GM21717 (cell line): ENCODE data around the gene DRC7.

Experiments
- ATAC-seq: cut with Tn5 transposase; IDR thresholded peaks from one replicate; pipeline ENCODE4 v1.9.1; 2021; ENCODE audit warnings: mild to moderate bottlenecking, moderate library complexity; ENCODE audit not compliant: unreplicated experiment

Gene DRC7

DNA sequence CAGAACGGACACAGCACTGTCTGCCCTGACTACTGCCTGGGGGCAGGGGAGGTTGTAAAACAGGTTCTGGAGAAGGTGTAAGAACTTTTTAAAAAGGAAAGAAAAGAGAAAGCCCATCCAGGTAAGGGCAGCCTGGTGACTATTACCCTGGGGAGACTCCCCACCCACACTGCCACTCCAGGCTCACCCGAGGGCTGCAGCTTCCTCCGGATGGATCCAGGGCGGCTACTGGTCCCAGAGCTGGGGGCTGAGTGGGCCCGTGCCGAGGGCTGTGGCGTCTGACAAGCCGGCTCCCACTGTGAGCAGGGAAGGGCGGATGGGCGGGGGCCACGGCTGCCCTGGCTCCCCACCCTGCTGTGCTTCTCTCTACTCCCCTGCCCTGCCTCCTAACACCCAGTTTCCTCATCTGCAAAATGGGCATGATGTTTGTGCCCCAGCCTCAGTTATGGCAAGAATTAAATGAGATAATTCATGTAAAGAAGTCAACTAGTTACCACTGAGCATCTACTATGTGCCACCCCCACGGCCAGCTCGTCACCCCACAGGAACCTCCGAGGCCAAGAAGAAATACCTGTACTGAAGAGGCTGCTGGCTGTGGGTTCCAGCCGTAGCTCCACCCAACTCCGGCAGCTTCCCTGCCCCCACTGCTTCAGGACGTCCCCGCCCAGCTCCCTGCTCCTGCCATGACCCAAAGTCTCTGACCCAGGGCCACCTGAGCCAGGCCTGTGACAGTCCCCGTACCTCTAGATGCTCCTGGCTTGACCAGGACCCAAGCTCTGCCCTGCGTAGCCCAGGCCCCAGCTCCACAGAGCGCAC, 65.1 kb downstream of the DRC7 start:
- ATAC-seq = no peak

DNA sequence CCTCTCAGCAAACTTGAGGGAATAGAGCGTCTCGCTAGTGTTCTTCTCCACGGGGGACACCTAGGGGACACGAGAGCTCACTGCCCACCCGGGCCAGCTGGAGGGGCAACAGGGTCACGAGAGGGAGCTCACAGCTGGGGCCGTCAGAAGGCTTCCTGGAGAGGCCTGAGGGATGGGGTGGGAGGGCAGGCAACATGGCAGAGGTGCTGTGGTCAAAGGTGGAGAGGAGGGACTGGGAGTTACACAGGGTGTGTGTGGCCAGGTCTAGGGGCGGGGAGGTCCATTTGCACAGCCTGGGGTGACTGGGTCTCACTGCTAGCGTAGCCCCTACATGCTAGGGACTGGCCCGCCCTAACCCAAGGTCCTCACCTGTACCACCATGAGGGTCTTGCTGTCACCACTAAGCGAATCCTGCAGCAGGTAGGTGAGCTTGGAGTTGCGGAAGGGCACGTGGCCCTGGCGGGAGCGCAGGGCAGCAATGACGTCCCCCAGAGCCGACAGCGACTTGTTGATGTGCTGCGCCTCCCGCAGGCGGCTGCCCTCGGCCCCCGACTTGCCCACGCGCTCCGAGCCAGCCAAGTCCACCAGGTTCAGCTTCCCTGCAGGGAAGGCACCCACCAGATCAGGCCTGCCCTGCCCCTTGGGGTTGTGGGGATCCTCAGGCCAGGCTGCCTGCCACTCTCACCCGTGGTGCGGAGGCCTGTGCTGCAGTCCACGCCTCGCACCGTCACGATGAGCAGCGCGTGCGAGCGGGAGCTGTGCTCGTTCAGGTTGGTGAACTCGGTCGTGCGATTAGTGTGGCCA, 66.0 kb downstream of the DRC7 start:
- no peak for ATAC-seq

DNA sequence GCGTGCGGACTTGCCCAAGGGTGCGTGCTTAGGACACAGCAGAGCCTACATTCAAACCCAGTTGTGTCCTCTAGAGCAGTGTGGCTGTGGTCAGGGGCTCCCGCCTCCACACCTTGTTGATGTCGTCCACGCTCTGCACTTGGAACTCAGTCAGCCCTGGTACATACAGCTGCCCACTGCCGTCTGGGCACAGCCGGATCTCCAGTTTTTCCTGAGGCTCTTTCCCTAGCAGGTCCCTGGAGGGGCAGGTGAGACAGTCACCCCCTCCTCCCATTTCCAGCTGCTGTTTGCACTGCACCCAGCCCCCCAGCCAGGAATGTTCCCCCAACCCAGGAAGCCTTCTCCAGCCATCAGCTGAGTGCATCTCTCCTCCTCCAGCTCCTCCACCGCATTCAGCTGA, 66.7 kb downstream of the DRC7 start:
- ATAC-seq = no peak

DNA sequence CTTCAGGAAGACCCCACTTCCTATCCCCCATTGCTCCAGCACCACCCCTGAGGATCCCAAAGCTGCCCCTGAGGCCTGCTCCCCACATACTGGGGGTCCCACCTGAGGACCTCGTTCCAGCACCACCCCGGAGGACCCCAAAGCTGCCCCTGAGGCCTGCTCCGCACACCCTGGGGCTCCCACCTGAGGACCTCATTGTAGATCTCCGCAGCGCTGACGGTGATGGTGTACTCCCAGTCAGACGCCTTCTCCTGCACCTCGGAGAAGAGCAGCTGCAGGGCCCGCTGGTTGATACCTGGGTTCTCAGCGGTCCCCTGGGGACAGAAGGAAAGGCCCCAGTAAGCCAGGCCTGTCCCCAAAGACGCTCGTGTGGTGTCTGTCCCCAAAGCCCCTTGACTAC, 67.4 kb downstream of the DRC7 start:
- no peak for ATAC-seq

DNA sequence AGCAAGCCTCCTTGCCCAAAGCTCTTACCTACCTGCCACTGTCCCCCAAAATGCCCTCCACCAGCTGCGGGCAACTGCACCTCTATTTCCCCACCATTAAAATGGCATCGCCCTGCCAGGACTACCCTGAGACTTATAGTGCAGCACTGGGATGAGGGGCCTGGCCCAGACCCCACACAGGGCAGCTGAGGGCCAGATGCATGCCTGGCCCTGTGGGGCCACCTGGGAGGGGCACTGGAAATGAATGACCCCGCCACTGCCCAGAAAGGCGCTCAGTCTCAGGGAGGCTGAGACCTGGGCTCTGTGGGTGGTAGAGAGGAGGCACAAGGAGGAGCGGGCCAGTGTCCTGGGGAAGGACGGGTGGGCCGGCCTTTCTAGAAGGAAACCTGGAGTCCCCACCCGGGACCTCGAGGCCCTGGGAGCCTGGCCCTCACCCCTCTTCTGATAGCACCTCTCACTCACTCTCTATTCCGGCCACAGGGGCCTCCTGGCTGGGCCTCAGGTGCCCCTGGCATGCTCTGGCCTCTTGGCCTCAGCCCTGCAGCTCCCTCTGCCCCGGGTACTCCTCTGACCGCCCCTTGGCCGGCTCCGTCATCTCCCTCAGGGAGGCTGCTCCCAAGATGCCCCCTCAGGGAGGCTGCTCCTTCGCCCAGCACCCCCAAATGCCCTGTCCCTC, 67.9 kb downstream of the DRC7 start:
- ATAC-seq = no peak

DNA sequence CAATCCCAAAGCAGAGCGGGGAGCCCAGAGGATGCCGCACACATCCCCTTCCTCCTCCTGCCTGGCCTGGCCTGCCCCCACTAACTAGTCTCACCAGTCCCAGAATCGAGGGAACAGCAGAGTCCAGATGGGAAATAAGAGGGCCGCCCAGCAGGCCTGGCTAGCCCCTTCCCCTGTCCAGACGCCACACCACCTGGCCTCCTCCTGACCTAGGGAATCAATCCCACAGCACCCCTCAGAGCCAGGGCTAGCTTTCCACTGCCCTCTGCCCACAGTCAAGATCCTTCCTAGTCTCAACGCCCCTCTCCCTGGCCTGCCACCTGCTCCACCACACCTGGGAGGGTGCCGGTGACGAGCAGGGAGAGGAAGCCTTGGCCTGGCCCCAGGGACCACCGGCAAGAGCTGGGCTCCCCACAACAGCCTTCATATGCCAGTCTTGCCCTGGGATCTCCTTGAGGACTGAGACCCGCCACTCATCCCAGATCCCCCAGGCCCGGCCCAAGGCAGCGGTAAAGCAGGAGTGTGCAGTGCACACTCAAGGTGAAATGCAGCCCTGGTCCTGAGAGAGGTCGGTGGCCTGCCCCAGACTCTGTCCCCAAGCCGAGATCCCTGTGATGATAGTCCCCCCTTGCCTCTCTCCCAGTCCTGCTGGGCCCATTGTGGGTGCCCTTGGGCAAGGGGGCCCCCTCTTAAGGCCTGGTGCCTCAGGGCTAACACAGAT, 68.8 kb downstream of the DRC7 start:
- no peak for ATAC-seq

DNA sequence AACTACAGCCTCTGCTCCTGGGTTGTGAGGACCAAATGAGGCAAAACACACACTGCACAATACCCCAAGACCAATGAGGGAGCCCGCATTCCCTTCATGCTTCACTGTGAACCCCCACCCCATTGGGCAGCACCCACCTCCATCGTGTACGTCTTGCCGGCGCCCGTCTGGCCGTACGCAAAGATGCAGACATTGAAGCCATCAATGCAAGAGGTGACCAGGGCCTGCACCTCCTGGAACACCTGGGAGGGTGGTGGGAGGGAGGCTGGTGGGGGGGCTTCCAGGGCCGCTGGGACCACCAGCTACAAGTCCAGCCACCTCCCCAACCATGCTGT, 69.4 kb downstream of the DRC7 start:
- no peak for ATAC-seq

DNA sequence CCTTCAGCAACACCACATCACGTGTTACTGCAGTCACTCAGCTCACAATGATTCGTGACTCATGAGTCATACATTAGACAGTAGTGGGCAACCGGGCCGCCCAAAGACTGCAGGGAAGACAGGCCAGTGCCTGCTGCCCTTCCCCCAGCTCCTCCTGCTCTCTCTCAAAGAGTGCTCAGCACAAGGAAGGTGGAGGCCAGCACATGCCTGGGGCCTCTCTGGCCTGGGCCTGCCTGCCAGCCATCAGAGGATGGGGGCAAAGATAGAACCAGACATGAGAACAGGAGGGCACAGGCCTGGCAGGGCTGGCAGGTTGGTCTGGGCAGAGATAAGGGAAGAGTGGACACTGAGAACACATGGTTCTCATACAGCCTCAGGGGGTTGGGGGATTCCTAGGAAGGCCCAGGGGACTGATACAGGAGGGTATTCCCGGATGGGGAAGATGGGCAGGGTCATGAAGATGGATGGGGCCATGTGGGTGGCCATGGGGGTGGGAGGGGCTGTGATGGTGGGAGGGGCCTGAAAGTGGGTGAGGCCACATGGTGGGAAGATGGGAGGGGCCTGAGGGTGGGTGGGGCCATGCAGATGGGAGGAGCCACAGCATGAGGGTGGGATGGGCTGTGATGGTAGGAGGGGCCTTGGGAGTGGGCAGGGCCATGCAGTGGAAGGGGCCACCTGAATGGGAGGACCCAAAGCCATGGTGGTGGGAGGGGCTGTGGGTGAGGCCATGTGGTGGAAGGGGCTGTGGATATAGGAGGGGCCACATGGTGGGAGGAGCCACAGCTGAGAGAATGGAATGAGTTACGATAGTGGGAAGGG, 69.9 kb downstream of the DRC7 start:
- ATAC-seq = no peak

DNA sequence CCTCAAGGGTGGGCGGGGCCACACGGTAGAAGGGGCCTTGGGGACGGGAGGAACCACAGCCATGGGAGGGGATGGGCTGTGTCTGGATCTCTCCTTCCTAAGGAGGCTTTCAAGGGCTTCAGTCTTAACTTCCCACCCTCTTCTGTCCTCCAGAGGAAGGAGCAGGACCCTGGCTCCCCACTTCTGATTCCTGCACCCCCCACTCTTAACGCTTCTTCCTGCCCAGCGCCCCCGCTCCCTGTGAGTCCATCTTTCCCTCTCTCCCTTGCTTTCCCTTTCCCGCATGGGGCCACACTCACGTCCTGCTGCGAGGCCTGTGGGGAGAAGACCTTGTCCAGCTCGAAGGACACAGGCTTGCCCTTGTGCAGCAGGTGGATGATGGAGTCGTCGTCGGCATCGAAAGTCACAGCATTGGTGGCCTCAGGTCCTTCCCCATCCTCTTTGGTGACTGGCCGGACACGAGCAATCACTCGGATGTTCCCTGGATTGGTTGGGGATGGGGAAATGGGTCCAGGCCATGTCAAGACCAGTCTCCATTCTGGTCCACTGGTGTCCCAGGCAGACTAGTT, 70.6 kb downstream of the DRC7 start:
- no peak for ATAC-seq

DNA sequence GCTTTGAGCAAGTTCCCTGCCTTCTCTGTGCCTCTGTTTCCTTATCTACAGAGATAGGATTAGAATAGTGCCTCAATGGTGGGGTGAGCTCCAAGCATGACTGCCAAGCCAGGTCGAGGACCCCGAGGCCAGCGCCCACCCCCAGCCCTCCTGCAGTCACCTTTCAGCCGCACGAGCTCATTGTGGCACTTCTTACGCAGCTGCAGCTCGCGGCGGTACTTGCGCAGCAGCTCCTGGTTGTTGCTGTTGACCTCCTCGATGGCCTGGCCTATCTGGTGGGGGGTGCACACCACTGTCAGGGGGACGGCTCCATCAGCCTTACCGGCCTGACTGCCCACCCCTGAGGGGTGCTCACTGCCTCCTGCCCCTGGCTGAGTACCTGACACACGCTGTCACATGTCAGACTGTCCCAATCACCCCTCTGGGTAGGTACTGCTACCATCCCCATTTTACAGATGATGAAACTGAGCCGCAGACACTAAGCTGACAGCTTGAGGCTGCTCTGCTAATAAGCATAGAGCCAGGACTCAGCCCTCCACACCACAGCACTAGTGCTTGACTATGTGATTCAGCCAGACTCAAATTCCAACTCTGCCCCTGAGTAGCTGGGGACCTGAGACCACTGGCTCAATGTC, 72.2 kb downstream of the DRC7 start:
- ATAC-seq = no peak

DNA sequence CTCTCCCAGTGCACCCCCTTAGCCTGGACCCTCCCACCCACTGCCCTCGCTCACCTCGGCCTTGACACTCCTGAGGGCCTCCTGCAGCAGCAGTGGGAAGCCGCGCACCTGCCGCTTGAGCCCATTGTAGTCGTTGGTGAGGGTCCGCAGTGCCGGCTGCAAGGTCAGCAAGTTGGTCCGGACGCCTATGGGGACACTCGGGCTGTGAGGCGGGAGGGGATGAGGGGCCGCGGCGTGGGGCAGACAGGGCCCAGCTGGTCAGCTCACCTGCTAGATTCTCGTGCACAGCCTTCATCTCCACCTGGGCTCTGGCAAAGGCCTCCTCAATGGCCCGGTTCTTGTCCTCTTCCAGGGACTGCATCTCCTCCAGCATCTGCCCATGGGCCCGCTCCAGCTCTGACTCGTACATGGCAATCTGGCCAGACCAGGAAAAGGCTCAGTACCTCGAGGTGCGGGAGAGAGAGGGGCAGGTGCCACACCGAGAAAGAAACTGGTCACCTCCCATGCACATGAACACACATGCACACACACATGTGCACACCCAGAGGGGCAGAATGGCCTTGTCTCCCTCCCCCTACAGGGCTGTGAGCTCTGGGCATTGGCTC, 75.0 kb downstream of the DRC7 start:
- no peak for ATAC-seq

DNA sequence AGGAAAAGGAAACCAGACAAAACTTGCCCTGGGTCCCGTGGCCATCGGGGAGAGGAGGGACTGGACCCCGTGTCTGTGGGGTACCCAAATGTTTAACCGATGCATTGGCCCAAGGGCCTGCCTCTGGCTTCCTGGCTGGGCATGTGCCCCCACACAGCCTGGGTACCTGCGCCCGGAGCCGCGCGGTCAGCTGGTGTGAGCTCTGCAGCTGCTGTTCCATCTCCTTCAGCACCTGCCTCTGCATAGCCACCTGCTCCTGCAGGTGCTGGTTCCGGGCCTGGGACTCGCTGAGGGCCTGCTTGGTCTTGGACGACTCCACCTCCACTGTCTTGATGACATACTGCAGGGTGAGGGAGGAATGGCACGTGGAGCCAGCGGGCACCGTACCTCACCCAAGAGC, 75.8 kb downstream of the DRC7 start:
- ATAC-seq = no peak

DNA sequence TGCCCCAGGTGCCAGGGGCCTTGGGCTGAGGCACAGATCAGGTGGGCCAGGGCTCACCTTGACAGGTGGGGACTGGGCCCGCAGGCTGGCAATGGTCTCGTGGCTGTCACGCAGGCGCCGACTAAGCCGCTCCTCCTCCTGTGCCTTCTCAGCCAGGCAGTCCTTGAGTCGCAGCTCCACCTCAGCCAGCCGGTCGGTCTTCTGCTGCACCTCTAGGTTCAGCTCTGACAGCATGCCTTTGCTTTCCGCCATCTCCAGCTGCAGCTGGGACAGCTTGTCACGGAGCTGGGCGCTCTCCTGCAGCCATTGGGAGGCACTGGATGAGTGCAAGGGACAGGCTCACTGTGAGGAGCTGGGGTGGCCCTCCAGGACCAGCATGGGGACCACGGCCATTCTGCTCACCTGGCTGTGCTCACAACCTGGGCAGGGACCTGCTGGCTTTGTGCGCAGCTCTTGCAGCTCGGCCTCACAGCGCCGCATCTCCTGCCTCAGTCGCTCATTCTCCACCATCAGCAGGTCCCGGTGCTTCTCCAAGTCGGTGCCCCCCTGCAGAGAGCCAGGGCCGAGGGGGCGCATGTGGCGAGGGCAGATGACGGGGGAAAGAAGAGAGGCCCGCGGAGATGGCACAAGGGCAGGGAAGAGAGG, 76.7 kb downstream of the DRC7 start:
- ATAC-seq = no peak

DNA sequence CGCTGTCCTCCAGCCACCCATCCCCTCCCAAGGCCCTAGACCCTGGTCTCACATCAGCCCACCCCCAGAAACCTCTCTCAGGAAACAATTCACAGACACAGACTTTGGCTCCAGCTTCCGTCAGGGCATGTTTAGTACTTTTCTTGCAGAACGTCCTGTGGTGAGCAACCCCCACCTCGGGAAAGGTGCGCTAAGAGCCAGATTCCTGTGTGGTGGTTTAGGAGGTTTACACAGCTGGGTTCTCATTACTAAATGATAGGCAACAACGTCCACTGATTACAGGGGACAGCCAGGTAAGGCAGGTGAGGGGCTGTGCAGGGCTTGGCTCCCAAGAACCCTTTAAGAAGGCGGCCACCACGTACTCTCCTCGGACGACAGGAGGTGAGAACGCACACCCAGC, 78.4 kb downstream of the DRC7 start:
- ATAC-seq = no peak

DNA sequence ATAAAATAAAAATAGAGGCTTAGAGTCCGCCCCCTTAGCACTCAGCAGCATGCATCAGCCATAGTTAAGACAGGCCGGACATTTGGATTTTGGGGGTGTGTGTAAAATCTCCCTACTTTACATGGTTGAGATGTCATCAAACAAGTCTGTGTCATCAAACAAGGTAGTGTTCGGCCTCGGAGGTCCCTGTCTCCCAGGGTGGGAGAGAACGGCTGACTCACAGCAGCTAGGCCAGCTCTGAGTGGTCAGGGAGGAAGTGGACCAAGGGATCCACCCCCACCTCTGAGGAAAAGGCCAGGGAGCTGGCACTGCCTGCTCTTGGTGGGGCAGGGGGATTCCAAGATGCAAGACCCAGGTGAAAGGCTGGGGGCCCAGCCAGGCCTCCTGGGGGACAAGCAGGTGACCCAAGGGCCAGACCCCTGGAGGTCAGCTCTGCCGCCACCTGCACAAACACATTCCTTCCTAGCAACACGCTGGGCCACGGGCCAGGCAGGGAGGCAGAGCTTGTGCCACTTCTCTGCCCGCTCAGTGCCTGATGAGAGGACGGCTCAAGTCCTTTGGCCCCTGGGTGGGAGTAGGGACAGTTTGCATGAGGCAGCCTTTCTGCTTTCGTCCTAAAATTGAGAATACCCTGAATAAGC, 79.2 kb downstream of the DRC7 start:
- ATAC-seq = no peak

DNA sequence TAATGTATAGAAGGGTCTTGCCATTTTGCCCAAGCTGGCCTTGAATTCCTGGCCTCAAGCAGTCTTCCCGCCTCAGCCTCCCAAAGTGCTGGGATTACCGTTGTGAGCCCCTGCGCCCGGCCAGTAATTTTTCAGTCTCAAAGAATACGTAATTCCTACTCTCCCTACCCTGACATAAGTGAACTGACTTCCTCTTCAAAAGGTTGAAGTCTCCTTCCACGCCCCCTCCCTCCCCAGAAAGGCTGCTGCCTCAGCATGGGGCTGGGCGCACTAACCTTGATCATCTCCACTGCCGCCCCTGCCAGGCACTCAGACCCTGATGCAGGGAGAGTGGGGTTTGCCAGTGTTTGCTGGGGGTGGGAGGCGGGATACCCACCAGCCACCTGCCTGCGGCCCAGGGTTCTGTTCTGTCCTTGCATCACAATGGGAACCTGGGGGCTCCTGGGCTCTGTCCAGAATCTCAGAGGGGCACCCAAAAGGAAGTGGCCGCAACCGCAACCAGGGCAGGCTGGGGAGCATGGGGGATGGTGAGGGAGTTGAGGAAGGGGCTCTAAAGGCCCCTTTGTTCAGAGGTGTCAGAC, 80.2 kb downstream of the DRC7 start:
- no peak for ATAC-seq

DNA sequence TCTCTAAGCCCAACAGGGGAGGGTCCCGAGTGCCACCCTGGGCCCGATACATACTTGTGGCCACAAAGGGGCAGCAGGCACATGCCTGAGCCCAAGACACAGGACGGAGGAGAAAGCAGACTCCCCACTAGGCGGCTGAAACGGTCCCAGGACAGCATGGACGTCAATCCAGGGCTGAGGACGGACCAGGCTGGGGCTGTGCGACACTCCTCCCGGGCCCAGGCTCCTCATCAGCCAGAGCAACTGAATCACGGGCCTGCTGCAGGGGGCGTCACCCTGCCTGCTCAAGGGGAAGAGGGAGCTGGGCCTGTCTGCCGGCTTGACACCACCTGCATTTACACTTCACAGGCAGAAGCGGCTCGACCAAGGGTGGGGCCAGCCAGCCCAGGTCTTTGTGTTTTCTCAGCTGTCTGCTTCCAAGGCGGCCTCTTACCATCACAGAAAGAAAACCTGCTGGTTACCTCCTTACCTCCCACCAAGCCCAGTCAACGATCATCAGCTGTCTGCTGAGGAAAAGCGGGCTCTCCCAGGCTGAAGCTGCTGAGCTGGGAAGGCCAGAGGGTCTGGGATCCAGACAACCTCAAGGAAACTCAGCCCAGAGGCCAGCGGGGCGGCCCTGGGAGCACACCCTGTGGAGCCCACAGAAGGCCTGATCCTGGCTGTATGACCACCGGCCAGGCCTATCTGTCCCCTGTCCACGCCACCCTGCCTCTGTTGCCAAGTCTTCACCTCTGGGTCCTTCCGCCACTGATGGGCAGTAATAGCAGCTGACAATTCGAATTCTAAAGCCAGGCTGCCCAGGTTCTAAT, 81.3 kb downstream of the DRC7 start:
- no peak for ATAC-seq
